HG03520 (cell line): ENCODE results near the gene INAFM1.
A peak's percentile ranks its signal among the peaks of the same experiment; 100 is the strongest.
"Not testable (repeated sequence)": the region's sequence is repeated elsewhere in the genome, so short reads cannot be mapped to it uniquely, and the experiment has no call there.

ENCODE experiments used
- ATAC-seq: cut with Tn5 transposase; IDR thresholded peaks from one replicate; pipeline ENCODE4 v1.9.1; 2021; ENCODE audit warnings: mild to moderate bottlenecking, moderate library complexity; ENCODE audit not compliant: unreplicated experiment

INAFM1 gene

DNA sequence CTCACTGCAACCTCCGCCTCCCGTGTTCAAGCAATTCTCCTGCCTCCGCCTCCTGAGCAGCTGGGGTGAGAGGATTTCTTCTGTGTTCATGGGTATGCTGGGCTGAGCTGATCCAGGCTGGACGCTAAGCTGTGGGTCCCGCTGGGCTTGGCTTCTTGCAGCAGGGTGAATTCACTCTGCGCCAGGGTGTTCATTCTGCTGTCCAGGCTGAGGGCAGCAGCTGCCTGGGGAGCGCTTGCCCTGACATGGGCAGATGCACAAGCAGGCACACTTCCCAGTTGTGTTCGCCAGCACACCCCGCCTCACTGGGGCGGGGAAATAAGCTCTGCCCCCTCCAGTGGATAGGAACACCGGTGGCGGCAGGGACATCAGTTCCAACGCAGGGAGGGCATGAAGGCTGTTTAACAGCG is 7.3 kb upstream of the INAFM1 start:
- no peak for ATAC-seq

DNA sequence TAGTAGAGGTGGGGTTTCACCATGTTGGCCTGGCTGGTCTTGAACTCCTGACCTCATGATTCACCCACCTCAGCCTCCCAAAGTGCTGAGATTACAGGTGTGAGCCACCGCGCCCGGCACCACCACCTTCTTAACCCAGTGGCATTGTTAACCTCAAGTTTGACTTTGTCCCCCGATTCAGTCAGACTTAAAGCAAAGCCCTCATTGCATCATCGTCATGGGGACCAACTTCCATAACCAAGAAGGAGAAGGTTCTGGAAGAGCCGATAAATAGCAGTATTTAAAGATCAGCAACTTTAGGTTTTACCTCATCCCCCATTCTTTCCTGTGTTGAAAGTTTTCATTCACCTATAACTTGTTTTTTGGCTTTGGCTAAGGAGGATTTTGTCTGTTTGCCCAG is 6.7 kb upstream of the INAFM1 start:
- ATAC-seq = no peak

DNA sequence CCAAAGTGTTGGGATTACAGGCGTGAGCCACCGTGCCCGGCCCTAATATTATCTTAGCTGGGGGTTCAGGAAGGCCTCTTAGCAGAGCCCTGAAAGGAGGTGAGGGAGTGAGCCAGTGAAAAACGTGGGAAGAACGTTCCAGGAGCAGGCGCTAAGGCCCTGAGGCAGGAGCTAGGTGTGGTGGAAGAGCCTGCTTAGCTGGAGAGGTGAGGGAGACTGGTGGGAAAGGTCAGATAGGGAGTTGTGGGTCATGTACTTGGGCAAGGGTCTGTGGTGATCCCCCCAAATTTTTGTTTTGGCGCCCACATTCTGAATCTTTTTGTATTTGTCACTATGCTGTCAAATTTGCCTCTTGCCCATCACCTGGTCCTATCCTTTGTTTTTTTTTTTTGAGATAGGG is 5.1 kb upstream of the INAFM1 start:
- no peak for ATAC-seq

DNA sequence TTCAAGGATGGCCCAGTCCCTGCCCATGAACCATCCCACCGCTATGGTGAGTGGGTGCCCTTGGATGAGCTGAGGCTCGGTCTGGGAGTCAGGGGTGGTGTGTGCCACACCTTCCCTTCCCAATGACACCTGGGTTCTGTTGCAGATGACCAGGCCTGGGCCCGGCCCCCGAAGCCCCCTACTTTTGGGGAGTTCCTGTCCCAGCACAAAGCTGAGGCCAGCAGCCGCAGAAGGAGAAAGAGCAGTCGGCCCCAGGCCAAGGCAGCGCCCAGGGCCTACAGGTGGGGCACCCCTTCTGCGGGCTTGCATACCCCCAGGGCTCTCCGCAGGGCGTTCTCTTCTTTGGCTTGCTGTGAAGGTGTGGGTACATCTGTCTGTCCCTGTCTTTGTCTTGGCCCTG is 4.3 kb upstream of the INAFM1 start:
- ATAC-seq = no peak

DNA sequence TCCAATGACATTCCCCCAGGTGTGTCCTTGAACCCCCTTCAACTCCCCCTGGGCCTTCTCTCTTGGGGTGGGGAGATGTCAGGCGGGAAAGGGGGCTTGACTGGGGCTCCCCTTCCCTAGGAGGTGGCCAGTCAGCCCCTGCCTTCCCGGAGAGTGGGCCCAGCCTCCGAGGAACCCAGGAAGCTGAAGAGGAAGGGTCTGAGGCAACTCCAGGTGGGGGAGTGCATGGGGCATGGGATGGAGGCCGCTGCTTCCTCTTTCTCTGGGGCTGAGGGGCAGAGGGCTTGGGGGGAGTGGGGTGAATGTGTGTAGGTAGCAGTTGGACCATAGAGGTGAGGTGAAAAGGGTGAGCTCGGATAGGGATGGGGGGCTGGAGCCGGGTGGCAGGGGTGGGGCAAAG is 2.7 kb upstream of the INAFM1 start:
- ATAC-seq = no peak

DNA sequence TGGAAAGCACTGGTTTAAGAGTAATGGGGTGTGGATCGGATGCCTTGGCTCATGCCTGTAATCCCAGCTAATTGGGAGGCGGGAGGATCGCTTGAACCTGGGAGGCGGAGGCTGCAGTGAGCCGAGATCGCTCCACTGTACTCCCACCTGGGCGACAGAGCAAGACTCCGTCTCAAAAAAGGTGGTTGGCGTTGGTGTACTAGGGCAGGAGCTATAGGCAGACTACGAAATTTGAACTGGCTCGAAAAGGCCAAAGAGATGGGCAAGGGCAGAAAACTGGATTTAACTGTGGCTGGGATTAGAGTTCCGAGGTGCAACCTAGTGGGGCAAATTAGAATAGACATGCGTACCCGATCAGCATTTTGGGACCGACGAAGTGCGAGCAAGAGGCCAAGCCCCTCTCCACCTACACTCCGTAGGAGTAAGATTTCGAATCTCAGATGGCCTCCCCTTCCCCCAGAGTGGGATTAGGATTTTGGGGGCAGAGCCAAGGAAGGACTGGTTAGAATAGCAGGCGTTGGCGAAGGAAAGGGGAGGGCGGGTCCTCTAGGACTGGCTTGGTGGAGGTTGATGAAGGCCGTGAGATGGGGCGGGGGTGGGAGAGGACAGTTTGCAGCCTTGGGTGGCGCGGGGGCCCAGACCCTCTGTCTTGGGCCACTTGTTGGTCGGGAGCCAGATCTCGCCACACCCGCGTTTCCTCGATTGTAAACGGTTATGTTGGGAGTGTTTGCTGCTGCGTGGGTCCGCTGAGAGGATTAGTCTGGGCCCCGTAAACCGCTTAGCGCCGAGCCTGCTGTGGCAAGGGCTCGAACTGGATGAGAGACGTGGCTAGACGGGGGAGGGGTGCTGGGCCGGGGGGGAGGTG is 2.0 kb upstream of the INAFM1 start:
- ATAC-seq = no peak

DNA sequence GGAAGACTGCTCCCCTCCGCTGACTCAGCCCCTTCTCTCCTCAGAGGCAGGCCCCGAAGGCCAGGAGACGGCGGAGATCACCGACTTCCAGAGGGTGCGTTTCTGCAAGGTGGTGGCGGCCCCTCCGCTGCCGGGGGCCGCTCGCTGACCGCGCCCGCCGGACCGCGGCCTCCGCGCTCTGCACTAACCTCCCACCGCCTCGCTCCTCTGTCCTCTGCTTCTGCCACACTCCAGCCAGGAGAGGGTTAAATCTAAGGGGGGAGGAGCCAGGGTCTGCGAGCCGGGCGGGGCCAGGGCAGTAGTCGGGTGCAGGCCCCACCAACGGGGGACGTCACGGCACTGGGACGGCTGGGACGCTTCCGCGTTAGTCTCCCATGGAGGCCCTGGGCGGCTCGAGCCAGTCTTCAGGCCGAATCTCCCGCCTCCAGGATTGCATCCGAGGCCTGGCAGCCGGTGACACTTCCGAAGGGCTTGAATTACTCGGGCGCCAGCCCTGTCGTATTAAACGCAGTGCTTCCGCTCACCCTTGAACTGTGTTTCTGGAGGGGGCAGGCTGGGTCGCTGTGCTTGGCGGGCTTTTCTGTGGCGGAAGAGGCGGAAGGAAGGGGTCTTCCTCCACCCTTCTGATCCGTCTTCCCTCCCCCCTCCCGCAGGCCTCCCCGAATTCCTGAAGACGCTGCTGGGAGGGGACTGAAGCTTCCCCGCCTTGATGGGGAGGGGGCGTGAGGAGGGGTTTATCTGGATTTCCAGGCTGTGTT is 1.2 kb upstream of the INAFM1 start:
- peak; percentile 41 for ATAC-seq

DNA sequence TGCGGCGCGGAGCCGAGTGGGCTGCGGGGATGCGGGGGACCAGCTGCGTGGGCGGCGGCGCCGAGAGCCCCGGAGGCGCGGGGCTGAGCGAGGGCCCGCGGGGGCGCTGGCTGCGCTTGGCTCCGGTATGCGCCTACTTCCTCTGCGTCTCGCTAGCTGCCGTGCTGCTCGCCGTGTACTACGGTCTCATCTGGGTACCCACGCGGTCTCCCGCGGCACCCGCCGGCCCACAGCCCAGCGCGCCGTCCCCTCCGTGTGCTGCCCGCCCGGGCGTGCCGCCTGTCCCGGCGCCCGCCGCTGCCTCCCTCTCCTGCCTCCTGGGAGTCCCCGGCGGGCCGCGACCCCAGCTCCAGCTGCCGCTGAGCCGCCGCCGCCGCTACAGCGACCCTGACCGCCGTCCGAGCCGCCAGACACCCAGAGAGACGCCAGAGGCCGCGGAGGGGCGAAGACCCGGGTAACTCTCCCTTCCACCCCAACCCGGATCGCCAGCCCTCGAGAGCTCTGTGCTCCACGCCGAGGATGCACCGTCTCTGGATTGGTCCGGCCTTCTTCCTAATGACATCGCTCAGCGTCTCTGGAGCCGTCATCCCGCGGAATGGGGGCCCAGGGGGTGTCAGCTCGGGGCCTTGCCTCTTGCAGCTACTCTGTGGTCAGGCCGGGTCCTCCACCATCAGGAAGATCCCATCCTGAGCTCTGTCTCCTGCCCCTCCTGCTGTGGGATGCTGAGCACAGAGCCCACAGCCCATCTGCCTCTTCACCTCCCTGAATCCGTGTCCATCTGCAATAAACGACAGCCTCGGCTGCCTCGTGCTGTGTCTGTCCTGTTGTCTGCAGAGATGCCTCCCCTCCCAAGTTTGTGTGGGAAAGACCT is 441 bp downstream of the INAFM1 start:
- ATAC-seq = peak; percentile 6

DNA sequence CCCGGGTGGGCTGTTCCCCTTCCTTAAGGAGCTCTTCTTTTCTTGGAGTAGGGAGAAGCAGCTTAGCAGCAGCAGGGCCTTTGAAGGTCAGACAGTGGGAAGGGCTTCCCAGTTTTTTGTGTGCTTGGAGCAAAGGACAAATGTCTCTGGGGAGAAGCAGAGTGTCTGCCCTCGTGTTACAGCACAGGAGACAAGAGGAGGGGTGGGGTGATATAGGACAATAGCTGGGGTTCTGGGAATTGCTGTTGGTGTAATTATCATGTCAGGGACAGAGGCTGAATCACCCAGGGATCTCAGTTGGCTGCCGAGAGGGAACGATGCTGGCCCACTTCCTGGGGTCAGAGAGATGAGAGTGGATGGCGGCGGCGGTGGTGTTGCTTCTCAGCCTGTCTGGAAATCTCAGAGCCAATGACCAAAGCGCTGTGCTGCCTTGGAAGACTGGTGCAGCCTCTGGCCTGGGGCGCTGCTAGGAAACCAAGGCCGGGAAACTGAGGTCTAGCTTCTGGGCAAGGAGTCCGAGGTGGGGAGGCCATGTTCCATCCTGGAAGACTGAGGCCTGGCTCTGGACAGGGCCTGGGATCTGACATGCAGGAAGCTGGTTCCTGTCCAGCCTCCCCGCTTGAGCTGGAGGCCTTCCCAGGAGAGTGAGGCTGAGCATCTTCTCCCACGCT is 1.2 kb downstream of the INAFM1 start:
- no peak for ATAC-seq

DNA sequence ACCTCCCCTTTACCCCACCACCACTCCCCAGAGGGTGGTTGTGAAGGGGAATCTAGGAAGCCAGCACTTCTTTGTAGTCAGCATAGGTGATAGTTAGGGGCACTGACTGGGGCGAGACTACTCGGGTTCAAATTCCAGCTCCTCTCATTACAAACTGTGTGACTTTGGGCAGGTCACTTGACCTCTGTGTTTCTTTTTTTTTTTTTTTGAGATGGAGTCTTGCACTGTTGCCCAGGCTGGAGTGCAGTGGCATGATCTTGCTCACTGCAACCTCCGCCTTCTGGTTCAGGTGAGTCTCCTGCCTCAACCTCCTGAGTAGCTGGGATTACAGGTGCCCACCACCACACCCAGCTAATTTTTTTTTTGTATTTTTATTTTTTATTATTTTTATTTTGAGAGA is 1.8 kb downstream of the INAFM1 start:
- ATAC-seq = not testable (repeated sequence)

DNA sequence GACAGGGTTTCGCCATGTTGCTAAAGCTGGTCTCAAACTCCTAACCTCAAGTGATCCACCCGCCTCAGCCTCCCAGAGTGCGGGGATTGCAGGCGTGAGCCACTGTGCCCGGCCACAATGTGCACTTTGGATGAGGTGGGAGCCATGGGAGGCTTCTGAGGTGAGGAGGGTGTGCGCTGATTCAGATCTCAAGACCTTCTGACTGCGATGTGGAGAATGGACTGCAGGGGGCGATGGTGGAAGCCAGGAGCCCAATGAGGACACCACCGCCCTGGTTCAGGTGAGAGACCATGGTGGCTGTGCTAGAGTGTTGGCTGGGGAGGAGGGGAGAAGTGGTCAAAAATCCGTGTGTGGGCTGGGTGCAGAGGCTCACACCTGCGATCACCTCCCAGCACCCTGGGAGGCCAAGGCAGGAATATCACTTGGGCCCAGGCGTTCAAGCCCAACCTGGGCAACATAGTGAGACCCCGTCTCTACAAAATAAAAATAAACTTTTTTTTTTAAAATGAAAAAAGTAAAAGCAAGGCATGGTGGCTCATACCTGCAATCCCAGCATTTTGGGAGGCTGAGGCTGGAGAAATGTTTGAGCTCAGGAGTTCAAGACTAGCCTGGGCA is 5.6 kb downstream of the INAFM1 start:
- ATAC-seq = no peak

DNA sequence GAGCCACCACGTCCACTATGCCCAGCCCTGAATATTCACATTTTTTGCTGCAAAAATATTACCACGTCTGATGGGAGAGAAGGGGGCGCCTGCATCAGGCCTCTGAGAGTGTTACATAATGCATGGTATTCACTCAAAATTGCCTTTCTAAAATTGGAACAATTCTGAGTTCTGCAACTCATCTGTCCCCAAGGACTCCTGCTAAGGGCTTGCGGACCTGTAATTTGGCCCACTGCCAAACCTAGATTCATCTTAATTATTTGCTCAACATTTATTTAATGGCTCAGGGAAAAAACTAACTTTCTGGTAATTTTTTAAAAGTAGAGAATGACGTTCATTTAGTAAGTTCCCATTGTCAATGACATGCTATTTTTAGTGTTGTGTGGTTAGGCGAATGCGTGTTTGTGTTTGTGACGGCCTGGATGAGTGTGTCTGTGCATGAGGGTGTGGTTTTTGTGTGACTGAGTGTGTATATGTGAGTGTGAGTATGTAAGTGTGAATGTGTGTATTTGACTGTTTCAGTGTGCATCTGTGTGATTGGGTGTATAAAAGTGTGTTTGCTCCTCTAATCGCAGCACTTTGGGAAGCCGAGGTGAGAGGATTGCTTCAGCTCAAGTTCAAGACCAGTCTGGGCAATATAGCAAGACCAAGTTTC is 8.8 kb downstream of the INAFM1 start:
- ATAC-seq = no peak

DNA sequence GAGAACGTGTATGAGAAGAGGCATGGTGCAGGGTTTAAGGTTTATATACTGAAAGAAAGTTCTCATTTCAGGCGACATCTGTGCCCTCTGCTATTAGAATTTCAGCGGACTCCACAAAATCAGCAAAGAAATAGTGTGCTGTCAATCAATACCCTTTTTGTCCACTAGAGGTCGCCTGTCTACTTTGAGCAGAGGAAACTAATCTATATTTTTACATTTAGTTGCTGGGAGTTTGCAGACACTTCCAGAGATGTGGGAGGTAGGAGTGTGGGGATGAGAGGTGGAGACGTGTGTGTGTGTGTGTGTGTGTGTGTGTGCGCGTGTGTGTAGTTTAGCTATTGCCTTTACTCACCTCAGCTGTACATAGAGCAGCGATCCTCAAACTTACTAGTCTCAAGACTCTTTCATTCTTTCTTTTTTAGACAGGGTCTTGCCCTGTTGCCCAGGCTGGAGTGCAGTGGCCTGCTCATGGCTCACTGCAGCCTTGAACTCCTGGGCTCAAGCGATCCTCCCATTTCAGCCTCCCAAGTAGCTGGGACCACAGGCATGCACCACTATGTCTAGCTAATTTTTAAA is 9.7 kb downstream of the INAFM1 start:
- ATAC-seq = no peak

DNA sequence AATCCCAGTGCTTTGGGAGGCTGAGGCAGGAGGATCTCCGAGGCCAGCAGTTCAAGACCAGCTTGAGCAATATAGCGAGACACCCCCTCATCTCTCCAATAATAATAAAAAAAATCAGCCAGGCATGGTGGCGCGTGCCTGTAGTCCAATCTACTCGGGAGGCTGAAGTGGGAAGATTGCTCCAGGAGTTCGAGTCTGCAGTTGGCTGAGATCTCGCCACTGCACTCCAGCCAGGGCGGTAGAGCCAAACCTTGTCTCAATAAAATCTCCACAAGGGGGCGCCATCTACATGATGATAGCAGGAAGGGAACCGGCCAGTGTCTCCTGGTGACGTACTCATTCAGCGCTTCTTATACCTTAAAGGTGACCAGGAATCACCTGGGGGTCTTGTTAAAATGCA is 21.4 kb downstream of the INAFM1 start:
- ATAC-seq = no peak

DNA sequence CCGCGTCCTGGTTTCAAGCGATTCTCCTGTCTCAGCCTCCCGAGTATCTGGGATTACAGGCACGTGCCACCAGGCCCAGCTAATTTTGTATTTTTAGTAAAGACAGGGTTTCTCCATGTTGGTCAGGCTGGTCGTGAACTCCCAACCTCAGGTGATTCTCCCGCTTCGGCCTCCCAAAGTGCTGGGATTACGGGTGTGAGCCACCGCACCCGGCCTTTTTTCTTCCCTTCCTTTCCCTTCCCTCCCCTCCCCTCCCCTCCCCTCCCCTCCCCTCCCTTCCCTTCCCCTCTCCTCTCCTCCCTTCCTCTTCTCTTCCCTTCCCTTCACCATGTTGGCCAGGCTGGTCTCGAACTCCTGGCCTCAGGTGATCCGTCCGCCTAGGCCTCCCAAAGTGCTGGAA is 26.2 kb downstream of the INAFM1 start:
- ATAC-seq = not testable (repeated sequence)

DNA sequence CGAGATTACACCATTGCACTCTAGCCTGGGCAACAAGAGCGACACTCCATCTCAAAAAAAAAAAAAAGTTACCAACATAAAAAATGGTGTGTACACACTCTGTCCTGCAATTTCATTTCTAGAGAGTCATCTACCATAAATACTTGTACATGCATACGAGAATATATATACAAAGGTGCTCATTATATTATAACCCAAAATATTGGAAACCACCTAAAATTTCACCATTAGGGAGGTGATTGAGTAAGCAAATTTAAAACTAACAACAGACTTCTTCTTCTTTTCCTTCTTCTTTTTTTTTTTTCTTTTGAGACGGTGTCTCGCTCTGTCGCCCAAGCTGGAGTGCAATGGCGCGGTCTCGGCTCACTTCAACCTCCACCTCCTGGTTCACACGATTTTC is 27.6 kb downstream of the INAFM1 start:
- no peak for ATAC-seq

DNA sequence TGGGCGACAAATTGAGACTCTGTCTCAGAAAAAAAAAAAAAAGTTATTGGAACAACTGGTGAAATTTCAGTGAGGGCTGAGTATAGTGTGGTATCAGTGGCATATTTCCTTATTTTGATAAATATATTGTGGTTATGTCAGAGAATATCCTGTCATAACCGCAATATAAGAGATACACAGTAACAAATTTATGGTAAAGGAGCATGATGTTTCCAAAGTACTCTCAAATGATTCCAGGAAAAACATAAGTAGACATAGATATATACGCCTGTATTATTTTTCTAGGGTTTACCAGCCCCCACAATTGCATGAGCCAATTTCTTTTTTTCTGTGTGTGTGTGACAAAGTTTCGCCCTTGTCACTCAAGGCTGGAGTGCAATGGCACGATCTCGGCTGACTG is 29.3 kb downstream of the INAFM1 start:
- ATAC-seq = no peak

DNA sequence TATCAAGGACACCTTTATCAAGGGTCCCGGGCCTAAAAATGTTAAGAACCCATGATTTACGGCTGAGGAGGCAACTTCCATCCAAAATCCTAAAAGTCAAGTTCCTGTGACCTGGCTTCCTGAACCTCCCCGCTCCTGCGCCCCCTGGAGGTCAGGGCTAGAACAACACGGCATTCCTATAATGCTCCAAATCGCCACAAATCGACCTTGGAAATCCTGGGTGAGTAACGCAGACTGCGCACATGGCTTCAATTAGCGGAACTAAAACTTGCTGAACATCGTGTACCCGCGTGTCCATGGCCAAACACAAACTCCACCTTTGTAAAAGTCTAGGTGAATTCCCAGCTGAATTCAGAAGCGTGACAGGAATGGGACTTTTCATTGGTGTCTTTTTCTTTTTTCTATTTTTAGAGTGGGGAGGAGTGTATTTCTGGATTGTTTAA is 30.6 kb downstream of the INAFM1 start:
- no peak for ATAC-seq

DNA sequence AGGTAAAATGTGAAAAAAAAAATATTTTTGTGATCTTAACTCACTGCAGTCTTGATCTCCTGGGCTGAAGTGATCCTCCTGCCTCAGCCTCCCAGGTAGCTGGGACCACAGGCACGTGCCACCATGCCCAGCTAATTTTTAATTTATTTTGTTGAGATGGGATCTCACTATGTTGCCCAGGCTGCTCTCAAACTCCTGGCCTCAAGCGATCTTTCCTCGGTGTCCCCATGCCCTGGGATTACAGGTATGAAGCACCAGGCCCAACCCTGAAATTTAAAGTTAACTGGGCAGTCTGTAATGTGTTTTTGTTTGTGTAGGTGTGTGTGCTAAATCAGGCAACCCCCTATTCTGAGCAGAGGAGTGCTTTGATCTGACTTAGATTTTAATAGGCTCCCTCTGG is 31.6 kb downstream of the INAFM1 start:
- ATAC-seq = no peak
